SK-N-SH treated with all-trans-retinoic acid at 6 μM for 48 hours (cell line): ENCODE data around the gene GAREM1.

Experiments
- ATAC-seq: fragments of 200-7000 bp; cut with Tn5 transposase; 3 replicates; pipeline ENCODE4 v1.9.1; 2020; ENCODE audit warnings: mild to moderate bottlenecking, moderate library complexity
- ARNTL ChIP-seq: fragments of 450-650 bp; formaldehyde crosslinking; IDR thresholded peaks from 2 replicates; pipeline ENCODE4 v1.5.0; 2020; ENCODE audit warnings: low read depth, mild to moderate bottlenecking, moderate library complexity, borderline replicate concordance
- BACH2 ChIP-seq: fragments of 250-450 bp; sonication (Bioruptor Pico); IDR thresholded peaks from 2 replicates; pipeline ENCODE4 v1.9.0; 2021; ENCODE audit warnings: mild to moderate bottlenecking, borderline replicate concordance
- CSDC2 ChIP-seq: fragments of 250-450 bp; sonication (Bioruptor Pico); IDR thresholded peaks from 2 replicates; pipeline ENCODE4 v1.5.0; 2020; ENCODE audit warnings: mild to moderate bottlenecking, moderate library complexity
- CSRNP3 ChIP-seq: fragments of 250-450 bp; sonication (Bioruptor Pico); IDR thresholded peaks from 2 replicates; pipeline ENCODE4 v1.5.1; 2021; ENCODE audit warnings: mild to moderate bottlenecking, moderate library complexity
- ESRRG ChIP-seq: fragments of 250-450 bp; sonication (Bioruptor Pico); IDR thresholded peaks from 2 replicates; pipeline ENCODE4 v1.6.1; 2021; ENCODE audit warnings: mild to moderate bottlenecking
- GLIS3 ChIP-seq: fragments of 250-450 bp; sonication (Bioruptor Pico); IDR thresholded peaks from 2 replicates; pipeline ENCODE4 v1.5.0; 2020; ENCODE audit warnings: mild to moderate bottlenecking, moderate library complexity
- ISL1 ChIP-seq: fragments of 250-450 bp; sonication (Bioruptor Pico); IDR thresholded peaks from 2 replicates; pipeline ENCODE4 v2.1.2; 2022; ENCODE audit warnings: mild to moderate bottlenecking, moderate library complexity
- PATZ1 ChIP-seq: fragments of 250-450 bp; sonication (Bioruptor Pico); IDR thresholded peaks from 2 replicates; pipeline ENCODE4 v1.8.0; 2020; ENCODE audit warnings: mild to moderate bottlenecking, moderate library complexity, borderline replicate concordance
- PPARA ChIP-seq: fragments of 250-450 bp; sonication (Bioruptor Pico); IDR thresholded peaks from 2 replicates; pipeline ENCODE4 v1.5.0; 2020; ENCODE audit warnings: mild to moderate bottlenecking, borderline replicate concordance
- RARB ChIP-seq: fragments of 250-450 bp; sonication (Bioruptor Pico); IDR thresholded peaks from 2 replicates; pipeline ENCODE4 v1.8.0; 2021; ENCODE audit warnings: mild to moderate bottlenecking, moderate library complexity
- SNAI2 ChIP-seq: fragments of 250-450 bp; sonication (Bioruptor Pico); IDR thresholded peaks from 2 replicates; pipeline ENCODE4 v1.5.0; 2020; ENCODE audit warnings: mild to moderate bottlenecking, moderate library complexity
- TCF4 ChIP-seq: fragments of 250-450 bp; sonication (Bioruptor Pico); IDR thresholded peaks from 2 replicates; pipeline ENCODE4 v1.8.0; 2021; ENCODE audit warnings: mild to moderate bottlenecking, moderate library complexity, borderline replicate concordance
- TOX ChIP-seq: fragments of 250-450 bp; sonication (Bioruptor Pico); IDR thresholded peaks from 2 replicates; pipeline ENCODE4 v1.8.0; 2021; ENCODE audit warnings: mild to moderate bottlenecking, moderate library complexity, borderline replicate concordance
- TSHZ2 ChIP-seq: fragments of 250-450 bp; sonication (Bioruptor Pico); IDR thresholded peaks from 2 replicates; pipeline ENCODE4 v1.5.0; 2020; ENCODE audit warnings: mild to moderate bottlenecking, moderate library complexity
- ZC3H10 ChIP-seq: fragments of 250-450 bp; sonication (Bioruptor Pico); IDR thresholded peaks from 2 replicates; pipeline ENCODE4 v1.5.1; 2021; ENCODE audit warnings: mild to moderate bottlenecking, moderate library complexity
- ZFP3 ChIP-seq: fragments of 250-450 bp; sonication (Bioruptor Pico); IDR thresholded peaks from 2 replicates; pipeline ENCODE4 v1.5.0; 2020; ENCODE audit warnings: mild to moderate bottlenecking, moderate library complexity
- ZFP30 ChIP-seq: fragments of 450-650 bp; formaldehyde crosslinking; IDR thresholded peaks from 2 replicates; pipeline ENCODE4 v1.5.0; 2022; ENCODE audit warnings: mild to moderate bottlenecking, moderate library complexity
- ZNF565 ChIP-seq: fragments of 450-650 bp; formaldehyde crosslinking; conservative IDR thresholded peaks from 2 replicates; pipeline ENCODE4 v1.5.0; 2020; ENCODE audit warnings: low read depth, mild to moderate bottlenecking, moderate library complexity
- ZNF70 ChIP-seq: fragments of 450-650 bp; formaldehyde crosslinking; IDR thresholded peaks from 2 replicates; pipeline ENCODE4 v1.5.0; 2020; ENCODE audit warnings: mild to moderate bottlenecking, moderate library complexity
- ZNF8 ChIP-seq: fragments of 450-650 bp; formaldehyde crosslinking; IDR thresholded peaks from 2 replicates; pipeline ENCODE4 v1.5.0; 2020; ENCODE audit warnings: mild to moderate bottlenecking, moderate library complexity
- TF ChIP-seq, protein P1 (sequence below): fragments of 250-450 bp; sonication (Bioruptor Pico); IDR thresholded peaks from 2 replicates; pipeline ENCODE4 v1.5.1; 2020; ENCODE audit warnings: low read depth, mild to moderate bottlenecking, moderate library complexity
- TF ChIP-seq, protein P2 (sequence below): fragments of 250-450 bp; sonication (Bioruptor Pico); IDR thresholded peaks from 2 replicates; pipeline ENCODE4 v1.8.0; 2021; ENCODE audit warnings: low read depth, mild to moderate bottlenecking, moderate library complexity, borderline replicate concordance

GAREM1 gene

DNA sequence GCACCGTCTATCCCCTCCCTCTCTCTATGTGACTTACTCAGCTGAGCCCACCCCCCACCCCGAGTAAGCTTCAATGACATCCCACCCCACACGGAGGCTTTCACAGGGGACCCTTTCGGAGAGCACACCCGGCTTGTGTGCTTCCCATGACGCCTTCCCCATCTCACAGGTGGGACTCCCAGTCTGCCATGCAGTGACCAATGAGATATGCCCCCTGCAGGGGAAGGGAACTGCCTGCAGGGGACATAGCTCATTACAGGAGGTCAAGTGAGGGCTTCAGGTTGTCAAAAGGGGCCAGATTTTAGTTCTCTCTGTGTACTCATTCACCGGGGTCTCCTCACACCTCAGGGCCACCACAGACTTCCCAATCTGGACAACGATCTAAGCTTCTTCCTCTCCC is 112.6 kb downstream of the GAREM1 start:
- ATAC-seq: no peak

GRCh38 chr18:32355896-32356295 is 114.8 kb downstream of the GAREM1 start:
- no peak for TF ChIP-seq ZNF70 (CRISPR knock-in tag)
- TF ChIP-seq GLIS3: no peak
- TF ChIP-seq ZFP30 (CRISPR knock-in tag): no peak
- no peak for TF ChIP-seq ZNF565 (CRISPR knock-in tag)
- TF ChIP-seq, protein P1, sequence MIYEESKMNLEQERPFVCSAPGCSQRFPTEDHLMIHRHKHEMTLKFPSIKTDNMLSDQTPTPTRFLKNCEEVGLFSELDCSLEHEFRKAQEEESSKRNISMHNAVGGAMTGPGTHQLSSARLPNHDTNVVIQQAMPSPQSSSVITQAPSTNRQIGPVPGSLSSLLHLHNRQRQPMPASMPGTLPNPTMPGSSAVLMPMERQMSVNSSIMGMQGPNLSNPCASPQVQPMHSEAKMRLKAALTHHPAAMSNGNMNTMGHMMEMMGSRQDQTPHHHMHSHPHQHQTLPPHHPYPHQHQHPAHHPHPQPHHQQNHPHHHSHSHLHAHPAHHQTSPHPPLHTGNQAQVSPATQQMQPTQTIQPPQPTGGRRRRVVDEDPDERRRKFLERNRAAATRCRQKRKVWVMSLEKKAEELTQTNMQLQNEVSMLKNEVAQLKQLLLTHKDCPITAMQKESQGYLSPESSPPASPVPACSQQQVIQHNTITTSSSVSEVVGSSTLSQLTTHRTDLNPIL (CRISPR knock-in tag): no peak
- no peak for TF ChIP-seq ISL1 (CRISPR knock-in tag)
- no peak for TF ChIP-seq TOX (CRISPR knock-in tag)
- TF ChIP-seq ESRRG (CRISPR knock-in tag): no peak
- no peak for TF ChIP-seq BACH2
- no peak for TF ChIP-seq CSDC2 (CRISPR knock-in tag)
- TF ChIP-seq SNAI2 (CRISPR knock-in tag): no peak
- TF ChIP-seq CSRNP3 (CRISPR knock-in tag): no peak
- TF ChIP-seq ZNF8: no peak
- no peak for TF ChIP-seq TCF4 (CRISPR knock-in tag)
- no peak for TF ChIP-seq ZFP3 (CRISPR knock-in tag)
- TF ChIP-seq, protein P2, sequence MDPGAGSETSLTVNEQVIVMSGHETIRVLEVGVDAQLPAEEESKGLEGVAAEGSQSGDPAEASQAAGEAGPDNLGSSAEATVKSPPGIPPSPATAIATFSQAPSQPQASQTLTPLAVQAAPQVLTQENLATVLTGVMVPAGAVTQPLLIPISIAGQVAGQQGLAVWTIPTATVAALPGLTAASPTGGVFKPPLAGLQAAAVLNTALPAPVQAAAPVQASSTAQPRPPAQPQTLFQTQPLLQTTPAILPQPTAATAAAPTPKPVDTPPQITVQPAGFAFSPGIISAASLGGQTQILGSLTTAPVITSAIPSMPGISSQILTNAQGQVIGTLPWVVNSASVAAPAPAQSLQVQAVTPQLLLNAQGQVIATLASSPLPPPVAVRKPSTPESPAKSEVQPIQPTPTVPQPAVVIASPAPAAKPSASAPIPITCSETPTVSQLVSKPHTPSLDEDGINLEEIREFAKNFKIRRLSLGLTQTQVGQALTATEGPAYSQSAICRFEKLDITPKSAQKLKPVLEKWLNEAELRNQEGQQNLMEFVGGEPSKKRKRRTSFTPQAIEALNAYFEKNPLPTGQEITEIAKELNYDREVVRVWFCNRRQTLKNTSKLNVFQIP (CRISPR knock-in tag): no peak
- no peak for TF ChIP-seq PATZ1 (CRISPR knock-in tag)
- TF ChIP-seq RARB: no peak
- no peak for TF ChIP-seq PPARA (CRISPR knock-in tag)
- no peak for ATAC-seq

More for the DNA sequence above, 112.6 kb downstream of the GAREM1 start:
- TF ChIP-seq, protein P2 (CRISPR knock-in tag): no peak
- no peak for TF ChIP-seq ZFP3 (CRISPR knock-in tag)
- TF ChIP-seq, protein P1 (CRISPR knock-in tag): no peak
- no peak for TF ChIP-seq GLIS3
- TF ChIP-seq TOX (CRISPR knock-in tag): no peak
- no peak for TF ChIP-seq CSDC2 (CRISPR knock-in tag)
- no peak for TF ChIP-seq ZFP30 (CRISPR knock-in tag)
- TF ChIP-seq ARNTL (CRISPR knock-in tag): no peak
- TF ChIP-seq ZC3H10: no peak
- TF ChIP-seq TSHZ2: no peak
